Smooth muscle cell (in vitro differentiated cells): Measurements from ENCODE around the gene VWA2. TPM values are rescaled to one million over a fixed set of nuclear protein-coding genes. Genes with fewer than 3 reads are reported as not detected.

Experiments
- DNase-seq: peaks from one replicate; lab custom pipeline; 2025; ENCODE audit not compliant: unreplicated experiment; lab: John Stamatoyannopoulos, UW
- H2AFZ ChIP-seq: fragments of 200-600 bp; sonication (generic); 2 replicates; pipeline ENCODE4 v1.6.0; 2016; ENCODE audit warnings: antibody characterized with exemption, low read depth, mild to moderate bottlenecking
- H3F3A ChIP-seq: fragments of 200-600 bp; sonication (generic); 2 replicates; pipeline ENCODE4 v1.6.0; 2017; ENCODE audit warnings: antibody characterized with exemption, low read depth
- H3K27ac ChIP-seq: fragments of 200-600 bp; sonication (generic); 2 replicates; pipeline ENCODE4 v1.5.1; 2016; ENCODE audit warnings: low read depth, mild to moderate bottlenecking
- H3K27me3 ChIP-seq: fragments of 200-600 bp; sonication (generic); 2 replicates; pipeline ENCODE4 v1.6.1; 2016; ENCODE audit warnings: low read depth, mild to moderate bottlenecking
- H3K36me3 ChIP-seq: fragments of 200-600 bp; sonication (generic); 2 replicates; pipeline ENCODE4 v1.5.1; 2016; ENCODE audit warnings: low read depth
- H3K4me1 ChIP-seq: fragments of 200-600 bp; sonication (generic); 2 replicates; pipeline ENCODE4 v1.5.1; 2016; ENCODE audit warnings: low read depth
- H3K4me2 ChIP-seq: fragments of 200-600 bp; sonication (generic); 2 replicates; pipeline ENCODE4 v1.6.0; 2016; ENCODE audit warnings: mild to moderate bottlenecking
- H3K4me3 ChIP-seq: fragments of 200-600 bp; sonication (generic); 2 replicates; pipeline ENCODE4 v1.5.1; 2016; ENCODE audit warnings: mild to moderate bottlenecking
- H3K79me2 ChIP-seq: fragments of 200-600 bp; sonication (generic); 2 replicates; pipeline ENCODE4 v1.6.0; 2016; ENCODE audit warnings: low read depth, mild to moderate bottlenecking
- H3K9ac ChIP-seq: fragments of 200-600 bp; sonication (generic); 2 replicates; pipeline ENCODE4 v1.6.0; 2016; ENCODE audit warnings: low read depth
- H3K9me3 ChIP-seq: fragments of 200-600 bp; sonication (generic); replicated peaks from 2 replicates; pipeline ENCODE4 v1.5.1; 2016; ENCODE audit warnings: low read depth
- H4K20me1 ChIP-seq: fragments of 200-600 bp; sonication (generic); 2 replicates; pipeline ENCODE4 v1.6.0; 2016; ENCODE audit warnings: low read depth
- whole genome bisulfite sequencing: methylation state at CpG from one replicate; pipeline ENCODE4 v1.1.7; 2016; ENCODE audit warnings: low lambda C conversion rate; 5-methylcytosine and 5-hydroxymethylcytosine counted together
- polyA plus RNA-seq: library from polyadenylated mRNA; unstranded; fragments of >200 nt; fragmentation: Nextera tagmentation; extraction: Ambion mirVana; gene quantifications from 2 replicates; pipeline ENCODE4 v1.2.1, GENCODE V29; 2016
- total RNA-seq: library from RNA; depleted of rRNA; stranded (reverse); fragments of >200 nt; gene quantifications from 2 replicates; pipeline ENCODE4 v1.2.3, GENCODE V29; 2014
- TF ChIP-seq, protein P1 (sequence below): fragments of 200-600 bp; sonication (generic); IDR thresholded peaks from 2 replicates; pipeline ENCODE4 v1.5.1; 2017; ENCODE audit warnings: borderline replicate concordance, mild to moderate bottlenecking, antibody characterized with exemption; ENCODE audit not compliant: insufficient read depth, poor library complexity, severe bottlenecking

The VWA2 gene
- total and polyA plus RNA-seq, 2 experiments from 2014 or later, result 0.06 to 0.36 TPM

DNA sequence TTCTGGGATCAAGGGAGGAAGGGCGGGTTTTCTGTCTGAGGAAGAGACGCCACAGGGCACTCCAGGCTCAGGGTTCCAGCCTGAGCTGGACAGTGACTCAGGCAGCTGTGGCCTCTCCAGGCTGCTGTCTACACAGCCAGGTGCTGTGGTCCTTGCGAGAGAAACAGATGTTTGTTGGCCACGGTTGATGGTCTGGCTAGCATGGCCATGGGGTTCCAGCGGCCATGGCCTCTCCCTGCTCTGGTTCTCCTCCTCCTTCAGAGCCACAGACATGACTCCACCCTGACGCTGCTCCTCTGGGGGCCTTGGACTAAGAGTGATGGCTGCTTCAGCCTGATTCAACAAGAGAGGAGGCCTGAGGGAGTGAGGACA, 89.4 kb downstream of the VWA2 start:
- Histone ChIP-seq H3K27me3 (no peaks in the 10 kb centered on the region), H3K4me2 (no peak overlapping the region), H2AFZ (no peak overlapping the region), H3K4me1 (peaks cover 19% of the 10 kb centered on the region), H3K9ac (no peak overlapping the region), H4K20me1 (peaks cover 14% of the 10 kb centered on the region), H3F3A (peaks cover 10% of the 10 kb centered on the region), H3K79me2 (no peaks in the 10 kb centered on the region), H3K36me3 (no peaks in the 10 kb centered on the region), H3K4me3 (no peak overlapping the region), H3K27ac (no peak overlapping the region), H3K9me3 (no peaks in the 10 kb centered on the region)
- no peak for DNase-seq
- WGBS, result 85% methylated on average over 6 of the region's 6 CpGs
- TF ChIP-seq, protein P1, sequence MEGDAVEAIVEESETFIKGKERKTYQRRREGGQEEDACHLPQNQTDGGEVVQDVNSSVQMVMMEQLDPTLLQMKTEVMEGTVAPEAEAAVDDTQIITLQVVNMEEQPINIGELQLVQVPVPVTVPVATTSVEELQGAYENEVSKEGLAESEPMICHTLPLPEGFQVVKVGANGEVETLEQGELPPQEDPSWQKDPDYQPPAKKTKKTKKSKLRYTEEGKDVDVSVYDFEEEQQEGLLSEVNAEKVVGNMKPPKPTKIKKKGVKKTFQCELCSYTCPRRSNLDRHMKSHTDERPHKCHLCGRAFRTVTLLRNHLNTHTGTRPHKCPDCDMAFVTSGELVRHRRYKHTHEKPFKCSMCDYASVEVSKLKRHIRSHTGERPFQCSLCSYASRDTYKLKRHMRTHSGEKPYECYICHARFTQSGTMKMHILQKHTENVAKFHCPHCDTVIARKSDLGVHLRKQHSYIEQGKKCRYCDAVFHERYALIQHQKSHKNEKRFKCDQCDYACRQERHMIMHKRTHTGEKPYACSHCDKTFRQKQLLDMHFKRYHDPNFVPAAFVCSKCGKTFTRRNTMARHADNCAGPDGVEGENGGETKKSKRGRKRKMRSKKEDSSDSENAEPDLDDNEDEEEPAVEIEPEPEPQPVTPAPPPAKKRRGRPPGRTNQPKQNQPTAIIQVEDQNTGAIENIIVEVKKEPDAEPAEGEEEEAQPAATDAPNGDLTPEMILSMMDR, result no peak

DNA sequence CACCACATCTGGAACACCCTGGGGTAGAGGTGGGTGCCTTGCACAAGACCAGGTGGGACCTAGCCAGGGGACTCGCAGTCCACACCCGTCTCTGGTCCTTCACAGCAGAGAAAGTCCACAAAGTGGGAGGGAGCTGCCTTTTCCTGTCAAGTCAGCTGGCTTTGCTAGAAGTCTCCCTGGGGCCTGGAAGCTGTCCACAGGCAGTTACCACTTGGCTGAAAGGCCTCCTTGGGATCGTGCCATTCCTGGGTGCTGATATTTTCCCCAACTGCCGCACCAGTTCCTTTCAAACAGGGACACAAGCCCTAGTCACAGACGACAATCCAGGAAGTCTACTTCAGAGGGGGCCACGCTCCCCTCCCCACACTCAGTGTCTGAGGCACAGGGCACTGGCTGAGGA, 89.8 kb downstream of the VWA2 start:
- H3K4me3 ChIP-seq, result no peak overlapping the region
- no peak overlapping the region for H2AFZ ChIP-seq
- H3K4me1 ChIP-seq, result peaks cover 19% of the 10 kb centered on the region
- H3K79me2 ChIP-seq, result no peaks in the 10 kb centered on the region
- no peaks in the 10 kb centered on the region for H3K27me3 ChIP-seq
- H4K20me1 ChIP-seq, result peaks cover 18% of the 10 kb centered on the region
- peaks cover 14% of the 10 kb centered on the region for H3F3A ChIP-seq
- H3K9ac ChIP-seq, result no peak overlapping the region
- TF ChIP-seq, protein P1, result no peak
- DNase-seq, result no peak
- H3K4me2 ChIP-seq, result no peak overlapping the region
- WGBS, result 69% methylated on average over 6 of the region's 6 CpGs
- no peak overlapping the region for H3K27ac ChIP-seq
- H3K9me3 ChIP-seq, result no peaks in the 10 kb centered on the region
- no peaks in the 10 kb centered on the region for H3K36me3 ChIP-seq

DNA sequence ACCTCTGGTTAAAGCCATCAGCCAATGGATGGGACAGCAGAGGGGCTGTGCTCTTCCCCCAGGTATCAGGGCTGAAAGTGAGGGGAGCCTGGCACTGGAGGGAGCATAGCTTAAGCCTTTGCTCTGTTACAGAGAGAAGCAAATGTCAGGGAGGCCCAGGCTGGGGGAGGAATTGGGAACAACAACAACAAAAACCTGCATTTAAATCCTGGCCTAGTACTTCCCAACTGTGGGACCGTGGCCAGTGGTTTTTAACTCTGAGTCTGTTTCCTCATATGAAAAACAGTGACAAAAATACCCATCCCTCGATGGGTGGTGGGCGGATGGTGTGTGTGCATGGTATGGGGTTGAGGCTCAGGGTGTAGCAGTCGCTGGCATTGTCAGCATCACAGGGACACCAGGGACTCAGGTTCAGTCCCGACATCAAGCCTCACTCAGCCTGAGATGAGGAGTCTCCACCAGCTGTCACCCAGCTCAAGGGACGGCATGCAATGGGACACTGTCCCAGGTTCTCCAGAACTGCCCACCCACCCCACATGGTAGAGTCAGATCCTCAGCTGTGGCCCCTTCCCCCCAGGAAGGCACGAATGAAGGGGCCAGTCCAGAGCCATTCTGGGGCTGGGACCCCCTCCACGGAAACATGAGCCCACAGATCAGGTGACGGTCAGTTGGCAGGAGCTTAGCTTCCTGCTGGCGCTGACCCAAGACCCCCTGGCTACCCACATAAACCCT, 90.7 kb downstream of the VWA2 start:
- Histone ChIP-seq H3K27me3 (no peaks in the 10 kb centered on the region), H3K4me2 (no peak overlapping the region), H3K9ac (no peak overlapping the region), H3K9me3 (no peaks in the 10 kb centered on the region), H3K4me3 (no peak overlapping the region), H4K20me1 (peaks cover 27% of the 10 kb centered on the region), H3K36me3 (no peaks in the 10 kb centered on the region), H3K27ac (no peak overlapping the region), H3K4me1 (peaks cover 25% of the 10 kb centered on the region), H3K79me2 (no peaks in the 10 kb centered on the region), H3F3A (peaks cover 21% of the 10 kb centered on the region), H2AFZ (no peak overlapping the region)
- no peak for DNase-seq
- TF ChIP-seq, protein P1, result no peak
- WGBS, result 70% methylated on average over 10 of the region's 10 CpGs
